ENCODE measurements around the gene NUCB1.
A peak's percentile ranks its signal among the peaks of the same experiment; 100 is the strongest.
"Not testable (repeated sequence)": the region's sequence is repeated elsewhere in the genome, so short reads cannot be mapped to it uniquely, and the experiment has no call there.

NUCB1 gene

GRCh38 chr19:48897181-48897580 is 2.9 kb upstream of the NUCB1 start:
- H3K4me1 ChIP-seq (ENCODE audit: insufficient read depth, low read length, poor library complexity, severe bottlenecking) = peaks cover 10% of the 10 kb centered on the region
- TF ChIP-seq EZH2phosphoT487 (IDR thresholded peaks at IDR 0.05; ENCODE audit: borderline replicate concordance) = no peak
- H2AFZ ChIP-seq (ENCODE audit: low read length) = no peak overlapping the region
- H3F3A ChIP-seq (ENCODE audit: low read depth) = no peaks in the 10 kb centered on the region
- no peaks in the 10 kb centered on the region for H3K36me3 ChIP-seq (ENCODE audit: insufficient read depth, low read length)
- no peak overlapping the region for H3K4me3 ChIP-seq (ENCODE audit: low read length, poor library complexity, severe bottlenecking)
- H3K27me3 ChIP-seq (ENCODE audit: insufficient read depth, low read length, poor library complexity, severe bottlenecking) = no peaks in the 10 kb centered on the region
- H3K9me3 ChIP-seq (ENCODE audit: insufficient read depth, low read depth, low read length) = no peaks in the 10 kb centered on the region
- peaks cover 7% of the 10 kb centered on the region for H4K20me1 ChIP-seq (ENCODE audit: insufficient read depth, low read length, poor library complexity, severe bottlenecking)
- H3K9me2 ChIP-seq (replicated peaks; ENCODE audit: low read depth, low read length) = no peaks in the 10 kb centered on the region
- H3K9ac ChIP-seq (ENCODE audit: low read depth, low read length, poor library complexity, severe bottlenecking) = no peak overlapping the region
- peaks cover 16% of the 10 kb centered on the region; the same call in 1 of the 2 replicates for H3K79me2 ChIP-seq (ENCODE audit: insufficient read depth, low read length)
- no peak overlapping the region for H3K4me2 ChIP-seq (ENCODE audit: low read depth, low read length, poor library complexity, severe bottlenecking)

- Histone ChIP-seq H3K9ac (ENCODE audit: low read depth, low read length, poor library complexity, severe bottlenecking) (peak overlapping the region; percentile 90), H3K4me1 (ENCODE audit: insufficient read depth, low read length, poor library complexity, severe bottlenecking) (peaks cover 14% of the 10 kb centered on the region), H3K4me3 (ENCODE audit: low read length, poor library complexity, severe bottlenecking) (peak overlapping the region; percentile 90), H3K79me2 (ENCODE audit: insufficient read depth, low read length) (peaks cover 16% of the 10 kb centered on the region; the same call in 1 of the 2 replicates), H3K4me2 (ENCODE audit: low read depth, low read length, poor library complexity, severe bottlenecking) (peak overlapping the region; percentile 94)
- H3K27me3 ChIP-seq (ENCODE audit: insufficient read depth, low read length, poor library complexity, severe bottlenecking); H4K20me1 ChIP-seq (ENCODE audit: insufficient read depth, low read length, poor library complexity, severe bottlenecking); H3K9me2 ChIP-seq (replicated peaks; ENCODE audit: low read depth, low read length); H3K9me3 ChIP-seq (ENCODE audit: insufficient read depth, low read depth, low read length); H2AFZ ChIP-seq (ENCODE audit: low read length); H3K36me3 ChIP-seq (ENCODE audit: insufficient read depth, low read length); H3F3A ChIP-seq (ENCODE audit: low read depth): not testable (repeated sequence)
Observed at GRCh38 chr19:48899386-48899749, 744 bp upstream of the NUCB1 start.

- H3K9me2 ChIP-seq (replicated peaks; ENCODE audit: low read depth, low read length) = no peaks in the 10 kb centered on the region
- H3K9ac ChIP-seq (ENCODE audit: low read depth, low read length, poor library complexity, severe bottlenecking) = peak overlapping the region; percentile 90
- H3K4me3 ChIP-seq (ENCODE audit: low read length, poor library complexity, severe bottlenecking) = peak overlapping the region; percentile 90
- peaks cover 14% of the 10 kb centered on the region for H3K4me1 ChIP-seq (ENCODE audit: insufficient read depth, low read length, poor library complexity, severe bottlenecking)
- H3F3A ChIP-seq (ENCODE audit: low read depth) = no peaks in the 10 kb centered on the region
- H2AFZ ChIP-seq (ENCODE audit: low read length) = peak overlapping the region; percentile 65
- H3K4me2 ChIP-seq (ENCODE audit: low read depth, low read length, poor library complexity, severe bottlenecking) = peak overlapping the region; percentile 94
- no peaks in the 10 kb centered on the region for H3K36me3 ChIP-seq (ENCODE audit: insufficient read depth, low read length)
- no peaks in the 10 kb centered on the region for H3K9me3 ChIP-seq (ENCODE audit: insufficient read depth, low read depth, low read length)
- peaks cover 16% of the 10 kb centered on the region; the same call in 1 of the 2 replicates for H3K79me2 ChIP-seq (ENCODE audit: insufficient read depth, low read length)
- no peaks in the 10 kb centered on the region for H3K27me3 ChIP-seq (ENCODE audit: insufficient read depth, low read length, poor library complexity, severe bottlenecking)
- H4K20me1 ChIP-seq (ENCODE audit: insufficient read depth, low read length, poor library complexity, severe bottlenecking) = peaks cover 7% of the 10 kb centered on the region
- TF ChIP-seq CTCF (conservative IDR thresholded peaks at IDR 0.05; ENCODE audit: low read length) = no peak
- no peak for TF ChIP-seq EZH2phosphoT487 (IDR thresholded peaks at IDR 0.05; ENCODE audit: borderline replicate concordance)
Observed at GRCh38 chr19:48900477-48901406, 630 bp downstream of the NUCB1 start.

GRCh38 chr19:48902291-48902690 is 2.2 kb downstream of the NUCB1 start:
- H3K9me3 ChIP-seq (ENCODE audit: insufficient read depth, low read depth, low read length); H2AFZ ChIP-seq (ENCODE audit: low read length); H3K36me3 ChIP-seq (ENCODE audit: insufficient read depth, low read length); H3K4me3 ChIP-seq (ENCODE audit: low read length, poor library complexity, severe bottlenecking); H4K20me1 ChIP-seq (ENCODE audit: insufficient read depth, low read length, poor library complexity, severe bottlenecking); H3F3A ChIP-seq (ENCODE audit: low read depth); H3K9ac ChIP-seq (ENCODE audit: low read depth, low read length, poor library complexity, severe bottlenecking); H3K27me3 ChIP-seq (ENCODE audit: insufficient read depth, low read length, poor library complexity, severe bottlenecking); H3K9me2 ChIP-seq (replicated peaks; ENCODE audit: low read depth, low read length): not testable (repeated sequence)
- H3K79me2 ChIP-seq (ENCODE audit: insufficient read depth, low read length) = peaks cover 16% of the 10 kb centered on the region; the same call in 1 of the 2 replicates
- H3K4me1 ChIP-seq (ENCODE audit: insufficient read depth, low read length, poor library complexity, severe bottlenecking) = peaks cover 14% of the 10 kb centered on the region
- H3K4me2 ChIP-seq (ENCODE audit: low read depth, low read length, poor library complexity, severe bottlenecking) = peak overlapping the region; percentile 94

- not testable (repeated sequence) for H3K9me2 ChIP-seq (replicated peaks; ENCODE audit: low read depth, low read length); H3K4me2 ChIP-seq (ENCODE audit: low read depth, low read length, poor library complexity, severe bottlenecking); H3K9me3 ChIP-seq (ENCODE audit: insufficient read depth, low read depth, low read length); H3K36me3 ChIP-seq (ENCODE audit: insufficient read depth, low read length); H2AFZ ChIP-seq (ENCODE audit: low read length); H3K27me3 ChIP-seq (ENCODE audit: insufficient read depth, low read length, poor library complexity, severe bottlenecking); H3K4me3 ChIP-seq (ENCODE audit: low read length, poor library complexity, severe bottlenecking); H3F3A ChIP-seq (ENCODE audit: low read depth); H4K20me1 ChIP-seq (ENCODE audit: insufficient read depth, low read length, poor library complexity, severe bottlenecking); H3K9ac ChIP-seq (ENCODE audit: low read depth, low read length, poor library complexity, severe bottlenecking)
- Histone ChIP-seq H3K79me2 (ENCODE audit: insufficient read depth, low read length) (peaks cover 16% of the 10 kb centered on the region; the same call in 1 of the 2 replicates), H3K4me1 (ENCODE audit: insufficient read depth, low read length, poor library complexity, severe bottlenecking) (peaks cover 14% of the 10 kb centered on the region)
Observed at GRCh38 chr19:48903788-48904187, 3.7 kb downstream of the NUCB1 start.
